HUES64 (cell line): Measurements from ENCODE around the gene LRRC8C.

Experiments used
- H3K27ac ChIP-seq: 2 replicates; pipeline ENCODE4 v1.7.0; 2013; ENCODE audit warnings: low read depth, low read length, inconsistent platforms
- H3K27me3 ChIP-seq: 2 replicates; pipeline ENCODE4 v1.6.1; 2013; ENCODE audit warnings: mild to moderate bottlenecking, low read length; ENCODE audit not compliant: insufficient read depth
- H3K36me3 ChIP-seq: 2 replicates; pipeline ENCODE4 v1.6.1; 2013; ENCODE audit warnings: mild to moderate bottlenecking, low read length; ENCODE audit not compliant: insufficient read depth
- H3K4me1 ChIP-seq: 2 replicates; pipeline ENCODE4 v1.6.1; 2013; ENCODE audit warnings: mild to moderate bottlenecking, low read length, moderate library complexity; ENCODE audit not compliant: insufficient read depth
- H3K4me3 ChIP-seq: 2 replicates; pipeline ENCODE4 v1.5.1; 2013; ENCODE audit warnings: mild to moderate bottlenecking, low read length, moderate library complexity
- H3K9ac ChIP-seq: 2 replicates; pipeline ENCODE4 v1.6.1; 2013; ENCODE audit warnings: mild to moderate bottlenecking, low read depth, low read length
- H3K9me3 ChIP-seq: 2 replicates; pipeline ENCODE4 v1.6.1; 2013; ENCODE audit warnings: low read depth, low read length; ENCODE audit not compliant: insufficient read depth
- WGBS: fragments of 150-250, 120-280 bp; methylation state at CpG from one replicate; pipeline ENCODE4 v1.1.7; 2013; ENCODE audit warnings: missing lambda C conversion rate; 5-methylcytosine and 5-hydroxymethylcytosine counted together

The LRRC8C gene

GRCh38 chr1:89598450-89599331, 34.2 kb upstream of the LRRC8C start:
- Histone ChIP-seq H3K4me1 (peaks cover 43% of the 10 kb centered on the region), H3K36me3 (no peaks in the 10 kb centered on the region), H3K9me3 (no peaks in the 10 kb centered on the region), H3K9ac (no peak overlapping the region), H3K27ac (peak overlapping the region; percentile 69; the same call in 1 of the 2 replicates), H3K4me3 (0 out of 2 replicates have a peak overlapping the region, but pooled peaks have one; percentile 7), H3K27me3 (no peaks in the 10 kb centered on the region)
- WGBS, result 36% methylated on average over 5 of the region's 5 CpGs

GRCh38 chr1:89599332-89599630, 33.6 kb upstream of the LRRC8C start:
- Histone ChIP-seq H3K27me3 (no peaks in the 10 kb centered on the region), H3K9me3 (no peaks in the 10 kb centered on the region), H3K27ac (peak overlapping the region; percentile 59; the same call in 1 of the 2 replicates), H3K4me1 (peaks cover 37% of the 10 kb centered on the region), H3K9ac (no peak overlapping the region), H3K36me3 (no peaks in the 10 kb centered on the region), H3K4me3 (no peak overlapping the region)
- 89% methylated on average over 2 of the region's 2 CpGs for WGBS

- Histone ChIP-seq H3K36me3 (no peaks in the 10 kb centered on the region), H3K9ac (no peak overlapping the region), H3K4me3 (no peak overlapping the region), H3K4me1 (peaks cover 30% of the 10 kb centered on the region), H3K27ac (no peak overlapping the region), H3K27me3 (no peaks in the 10 kb centered on the region), H3K9me3 (no peaks in the 10 kb centered on the region)
- 91% methylated on average over 3 of the region's 3 CpGs for WGBS
Observed at GRCh38 chr1:89600451-89601224, 32.3 kb upstream of the LRRC8C start.

- H3K36me3 ChIP-seq, result no peaks in the 10 kb centered on the region
- no peak overlapping the region for H3K9ac ChIP-seq
- no peak overlapping the region for H3K4me3 ChIP-seq
- H3K9me3 ChIP-seq, result no peaks in the 10 kb centered on the region
- no peak overlapping the region for H3K27ac ChIP-seq
- 90% methylated on average over 5 of the region's 6 CpGs for whole genome bisulfite sequencing
- no peaks in the 10 kb centered on the region for H3K27me3 ChIP-seq
- H3K4me1 ChIP-seq, result peaks cover 23% of the 10 kb centered on the region
Observed at GRCh38 chr1:89602871-89603404, 30.0 kb upstream of the LRRC8C start.

GRCh38 chr1:89603651-89604413, 29.1 kb upstream of the LRRC8C start:
- WGBS, result 66% methylated on average over 3 of the region's 4 CpGs
- Histone ChIP-seq H3K4me3 (no peak overlapping the region), H3K27me3 (no peaks in the 10 kb centered on the region), H3K4me1 (peaks cover 14% of the 10 kb centered on the region), H3K27ac (no peak overlapping the region), H3K9ac (no peak overlapping the region), H3K9me3 (no peaks in the 10 kb centered on the region), H3K36me3 (no peaks in the 10 kb centered on the region)

- Histone ChIP-seq H3K27ac (no peak overlapping the region), H3K36me3 (no peaks in the 10 kb centered on the region), H3K4me1 (peaks cover 10% of the 10 kb centered on the region; the same call in 1 of the 2 replicates), H3K9me3 (no peaks in the 10 kb centered on the region), H3K27me3 (no peaks in the 10 kb centered on the region), H3K4me3 (no peak overlapping the region), H3K9ac (no peak overlapping the region)
- 97% methylated on average over 3 of the region's 3 CpGs for WGBS
Observed at GRCh38 chr1:89604414-89604735, 28.5 kb upstream of the LRRC8C start.

- H3K4me3 ChIP-seq, result no peak overlapping the region
- H3K9me3 ChIP-seq, result no peaks in the 10 kb centered on the region
- no peaks in the 10 kb centered on the region for H3K4me1 ChIP-seq
- H3K36me3 ChIP-seq, result no peaks in the 10 kb centered on the region
- no peaks in the 10 kb centered on the region for H3K27me3 ChIP-seq
- no peak overlapping the region for H3K9ac ChIP-seq
- no peak overlapping the region for H3K27ac ChIP-seq
- 72% methylated on average over 2 of the region's 2 CpGs for WGBS
Observed at GRCh38 chr1:89605692-89606091, 27.2 kb upstream of the LRRC8C start.

GRCh38 chr1:89606227-89606980, 26.5 kb upstream of the LRRC8C start:
- Histone ChIP-seq H3K36me3 (no peaks in the 10 kb centered on the region), H3K9me3 (no peaks in the 10 kb centered on the region), H3K4me3 (no peak overlapping the region), H3K27me3 (no peaks in the 10 kb centered on the region), H3K4me1 (no peaks in the 10 kb centered on the region), H3K27ac (no peak overlapping the region), H3K9ac (no peak overlapping the region)
- 100% methylated on average over 1 of the region's 3 CpGs for WGBS

- Histone ChIP-seq H3K27ac (no peak overlapping the region), H3K9me3 (no peaks in the 10 kb centered on the region), H3K4me3 (no peak overlapping the region), H3K4me1 (no peaks in the 10 kb centered on the region), H3K9ac (no peak overlapping the region), H3K27me3 (no peaks in the 10 kb centered on the region), H3K36me3 (no peaks in the 10 kb centered on the region)
- 88% methylated on average over 2 of the region's 2 CpGs for WGBS
Observed at GRCh38 chr1:89607156-89607555, 25.8 kb upstream of the LRRC8C start.

- H3K27me3 ChIP-seq, result no peaks in the 10 kb centered on the region
- H3K9me3 ChIP-seq, result no peaks in the 10 kb centered on the region
- no peaks in the 10 kb centered on the region for H3K36me3 ChIP-seq
- H3K4me3 ChIP-seq, result no peak overlapping the region
- no peaks in the 10 kb centered on the region for H3K4me1 ChIP-seq
- no peak overlapping the region for H3K9ac ChIP-seq
- WGBS, result 98% methylated on average over 5 of the region's 5 CpGs
- H3K27ac ChIP-seq, result no peak overlapping the region
Observed at GRCh38 chr1:89607586-89608318, 25.2 kb upstream of the LRRC8C start.
